Smooth muscle cell (in vitro differentiated cells): ENCODE data around the gene HAUS7. TPM values are rescaled to one million over a fixed set of nuclear protein-coding genes. Genes with fewer than 3 reads are reported as not detected.

ENCODE experiments used
- DNase-seq: peaks from one replicate; lab custom pipeline; 2025; ENCODE audit not compliant: unreplicated experiment; lab: John Stamatoyannopoulos, UW
- H2AFZ ChIP-seq: fragments of 200-600 bp; sonication (generic); 2 replicates; pipeline ENCODE4 v1.6.0; 2016; ENCODE audit warnings: antibody characterized with exemption, low read depth, mild to moderate bottlenecking
- H3F3A ChIP-seq: fragments of 200-600 bp; sonication (generic); 2 replicates; pipeline ENCODE4 v1.6.0; 2017; ENCODE audit warnings: antibody characterized with exemption, low read depth
- H3K27ac ChIP-seq: fragments of 200-600 bp; sonication (generic); 2 replicates; pipeline ENCODE4 v1.5.1; 2016; ENCODE audit warnings: low read depth, mild to moderate bottlenecking
- H3K27me3 ChIP-seq: fragments of 200-600 bp; sonication (generic); 2 replicates; pipeline ENCODE4 v1.6.1; 2016; ENCODE audit warnings: low read depth, mild to moderate bottlenecking
- H3K36me3 ChIP-seq: fragments of 200-600 bp; sonication (generic); 2 replicates; pipeline ENCODE4 v1.5.1; 2016; ENCODE audit warnings: low read depth
- H3K4me1 ChIP-seq: fragments of 200-600 bp; sonication (generic); 2 replicates; pipeline ENCODE4 v1.5.1; 2016; ENCODE audit warnings: low read depth
- H3K4me2 ChIP-seq: fragments of 200-600 bp; sonication (generic); 2 replicates; pipeline ENCODE4 v1.6.0; 2016; ENCODE audit warnings: mild to moderate bottlenecking
- H3K4me3 ChIP-seq: fragments of 200-600 bp; sonication (generic); 2 replicates; pipeline ENCODE4 v1.5.1; 2016; ENCODE audit warnings: mild to moderate bottlenecking
- H3K79me2 ChIP-seq: fragments of 200-600 bp; sonication (generic); 2 replicates; pipeline ENCODE4 v1.6.0; 2016; ENCODE audit warnings: low read depth, mild to moderate bottlenecking
- H3K9ac ChIP-seq: fragments of 200-600 bp; sonication (generic); 2 replicates; pipeline ENCODE4 v1.6.0; 2016; ENCODE audit warnings: low read depth
- H3K9me3 ChIP-seq: fragments of 200-600 bp; sonication (generic); replicated peaks from 2 replicates; pipeline ENCODE4 v1.5.1; 2016; ENCODE audit warnings: low read depth
- H4K20me1 ChIP-seq: fragments of 200-600 bp; sonication (generic); 2 replicates; pipeline ENCODE4 v1.6.0; 2016; ENCODE audit warnings: low read depth
- CTCF ChIP-seq: fragments of 200-600 bp; sonication (generic); IDR thresholded peaks from 2 replicates; pipeline ENCODE4 v1.5.1; 2017; ENCODE audit warnings: borderline replicate concordance, mild to moderate bottlenecking, antibody characterized with exemption; ENCODE audit not compliant: insufficient read depth, poor library complexity, severe bottlenecking
- WGBS: methylation state at CpG from one replicate; pipeline ENCODE4 v1.1.7; 2016; ENCODE audit warnings: low lambda C conversion rate; 5-methylcytosine and 5-hydroxymethylcytosine counted together
- polyA plus RNA-seq: library from polyadenylated mRNA; unstranded; fragments of >200 nt; fragmentation: Nextera tagmentation; extraction: Ambion mirVana; gene quantifications from 2 replicates; pipeline ENCODE4 v1.2.1, GENCODE V29; 2016
- total RNA-seq: library from RNA; depleted of rRNA; stranded (reverse); fragments of >200 nt; gene quantifications from 2 replicates; pipeline ENCODE4 v1.2.3, GENCODE V29; 2014

The HAUS7 gene
- total RNA-seq (8.9 and 18.5 TPM in 2 replicates), polyA plus RNA-seq (26.1 and 27.4 TPM in 2 replicates)

DNA sequence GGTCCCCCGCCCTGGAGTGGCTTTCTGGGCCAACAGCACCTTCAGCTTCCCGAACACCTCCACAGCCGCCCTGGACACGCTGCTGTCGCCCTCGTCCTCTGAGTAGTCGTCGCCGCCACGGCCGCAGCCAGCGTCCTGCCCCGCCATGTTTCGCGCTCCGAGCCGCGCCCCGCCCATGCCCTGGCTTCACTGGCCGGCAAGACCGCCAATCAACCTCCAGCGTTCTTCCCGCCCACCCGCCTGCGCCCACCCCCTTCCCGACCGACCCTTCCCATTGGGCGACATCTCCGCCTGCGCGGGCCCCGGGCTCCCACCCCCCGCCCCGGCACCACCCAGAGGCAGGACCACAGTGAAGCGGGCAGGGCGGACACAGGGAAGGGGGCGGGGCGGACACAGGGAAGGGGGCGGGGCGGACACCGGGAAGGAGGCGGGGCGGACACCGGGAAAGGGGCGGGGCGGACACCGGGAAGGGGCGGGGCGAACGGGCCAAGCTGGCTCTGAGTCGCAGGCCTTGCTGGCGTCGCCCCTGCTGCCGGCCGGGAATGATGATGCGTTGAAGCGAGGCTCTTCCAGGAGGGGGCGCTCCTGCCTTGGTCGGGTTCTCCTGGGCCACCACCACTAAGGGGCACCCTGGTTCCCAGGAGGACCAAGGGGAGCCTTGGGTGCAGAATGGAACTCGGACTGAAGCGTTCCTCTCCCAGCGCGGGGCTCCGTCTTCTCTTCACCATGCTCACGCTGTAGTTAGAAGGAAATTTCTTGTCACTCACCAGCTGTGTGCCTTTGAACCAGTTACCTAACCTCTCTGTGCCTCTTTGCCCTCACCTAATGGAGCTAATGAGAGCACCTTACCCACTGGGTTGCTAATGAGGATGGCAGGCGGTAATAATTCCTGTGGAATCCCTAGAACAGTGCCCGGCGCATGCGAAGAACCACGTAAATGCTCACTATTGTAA lies at the start of gene HAUS7:
HAUS7 (minus strand) TSS at position 166 of the 953 bp plus-strand sequence; CDS start at position 147, 19 bp downstream.
- TF ChIP-seq CTCF, result peak; percentile 53
- peak within 1 kb of the TSS; percentile 22 for H3K9ac ChIP-seq
- H3K4me3 ChIP-seq, result peak within 1 kb of the TSS; percentile 60
- no peaks in the 10 kb centered on the region for H3K36me3 ChIP-seq
- H4K20me1 ChIP-seq, result no peaks in the 10 kb centered on the region
- no peaks in the 10 kb centered on the region for H3F3A ChIP-seq
- no peaks in the 10 kb centered on the region for H3K27me3 ChIP-seq
- peak within 1 kb of the TSS; percentile 37 for H2AFZ ChIP-seq
- 62% methylated on average over 20 of the region's 70 CpGs for WGBS
- peaks cover 4% of the 10 kb centered on the region for H3K79me2 ChIP-seq
- DNase-seq, result peak; percentile 89
- H3K9me3 ChIP-seq, result no peaks in the 10 kb centered on the region
- H3K4me2 ChIP-seq, result peak within 1 kb of the TSS; percentile 90
- H3K4me1 ChIP-seq, result no peaks in the 10 kb centered on the region
- H3K27ac ChIP-seq, result peak within 1 kb of the TSS; percentile 75

DNA sequence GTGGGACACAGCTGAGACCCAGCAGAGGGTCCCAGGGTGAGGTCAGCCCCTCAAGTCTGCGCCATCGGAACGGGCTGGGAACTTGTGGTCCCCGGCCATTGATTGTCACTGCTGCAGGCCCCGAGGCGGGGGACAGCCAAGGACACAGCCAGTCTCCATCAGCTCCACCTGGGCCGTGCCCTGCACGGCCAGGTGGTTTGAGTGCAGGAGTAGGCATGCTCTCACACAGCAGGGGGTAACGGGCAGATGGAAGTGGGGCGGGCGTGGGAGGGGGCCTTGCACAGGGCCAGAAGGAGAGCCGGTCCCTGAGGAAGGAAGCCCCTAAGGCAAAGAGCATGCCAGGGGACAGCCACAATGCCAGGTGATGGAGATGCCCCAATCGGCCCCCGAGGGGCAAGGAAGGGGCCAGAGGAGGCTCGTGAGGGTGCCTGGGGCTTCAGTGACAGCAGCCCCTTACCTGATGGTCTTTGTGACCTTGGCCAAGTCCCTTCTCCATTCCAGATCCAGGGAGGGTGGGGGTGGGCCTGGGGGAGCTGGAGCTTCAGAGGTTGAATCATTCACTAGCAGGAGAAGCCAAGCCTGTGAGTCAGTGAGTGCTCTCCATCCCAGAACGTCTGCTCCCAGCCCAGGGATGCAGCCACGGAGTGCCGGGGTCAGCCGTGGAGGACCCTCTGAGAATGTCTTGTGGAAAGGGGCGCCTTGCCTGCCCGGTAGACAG lies 49.4 kb upstream of the HAUS7 start:
- Histone ChIP-seq H2AFZ (no peak overlapping the region), H3F3A (no peaks in the 10 kb centered on the region), H3K4me3 (no peak overlapping the region), H3K9me3 (no peaks in the 10 kb centered on the region), H3K27me3 (peaks cover 12% of the 10 kb centered on the region), H4K20me1 (no peaks in the 10 kb centered on the region), H3K4me1 (no peaks in the 10 kb centered on the region), H3K4me2 (no peak overlapping the region), H3K9ac (no peak overlapping the region), H3K27ac (no peak overlapping the region), H3K36me3 (no peaks in the 10 kb centered on the region), H3K79me2 (no peaks in the 10 kb centered on the region)
- no peak for TF ChIP-seq CTCF
- 80% methylated on average over 17 of the region's 21 CpGs for WGBS
- no peak for DNase-seq

DNA sequence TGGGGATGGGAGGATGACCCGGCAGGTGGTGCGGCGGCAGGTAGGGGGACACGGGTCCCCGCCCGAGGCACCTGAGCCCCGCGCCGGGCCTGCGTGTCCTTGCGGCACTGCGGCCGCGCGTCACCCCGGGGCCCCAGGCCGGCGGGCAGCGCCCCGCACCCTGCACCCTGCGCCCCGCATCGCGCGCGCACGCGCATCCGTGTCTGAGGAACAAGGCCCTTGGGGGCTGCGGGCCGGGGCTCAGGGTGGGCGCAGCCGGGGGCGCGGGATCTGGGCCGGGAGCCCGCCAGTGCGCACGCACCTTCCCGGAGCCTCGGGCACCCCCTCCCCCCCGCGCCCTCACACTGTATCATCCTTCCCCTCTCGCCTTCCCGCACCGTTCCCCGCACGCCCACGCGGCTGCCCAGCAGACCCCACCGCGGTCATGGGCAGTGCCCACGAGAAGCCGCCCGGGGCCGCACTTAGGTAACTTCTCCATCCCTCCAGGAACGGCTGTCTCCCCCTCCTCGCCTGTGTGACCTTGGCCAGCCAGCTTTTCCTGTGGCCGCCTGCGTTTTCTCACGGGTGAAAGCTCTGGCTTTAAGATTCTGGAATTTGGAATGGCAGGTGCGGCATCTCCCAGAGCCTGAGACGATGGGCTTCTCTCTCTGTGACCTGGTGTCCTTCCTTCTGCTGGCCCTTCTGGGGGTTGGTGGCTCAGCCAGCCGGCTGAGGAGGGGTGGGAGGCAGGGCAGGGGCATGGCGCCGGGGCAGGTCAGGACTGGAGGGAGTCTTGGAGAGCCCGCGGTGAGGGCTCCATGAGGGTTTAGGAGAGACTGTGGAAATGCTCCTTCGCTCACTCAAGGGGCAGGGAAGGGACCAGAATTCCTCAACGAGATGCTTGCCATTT lies 47.8 kb upstream of the HAUS7 start:
- no peaks in the 10 kb centered on the region for H4K20me1 ChIP-seq
- H3K4me1 ChIP-seq, result no peaks in the 10 kb centered on the region
- no peaks in the 10 kb centered on the region for H3K9me3 ChIP-seq
- WGBS, result 43% methylated on average over 37 of the region's 70 CpGs
- no peak overlapping the region for H3K9ac ChIP-seq
- peaks cover 12% of the 10 kb centered on the region for H3K27me3 ChIP-seq
- DNase-seq, result no peak
- H3K4me3 ChIP-seq, result no peak overlapping the region
- H3K4me2 ChIP-seq, result no peak overlapping the region
- H3K27ac ChIP-seq, result no peak overlapping the region
- no peak overlapping the region for H2AFZ ChIP-seq
- no peaks in the 10 kb centered on the region for H3K36me3 ChIP-seq
- no peaks in the 10 kb centered on the region for H3K79me2 ChIP-seq
- no peaks in the 10 kb centered on the region for H3F3A ChIP-seq
- TF ChIP-seq CTCF, result no peak
